Progenitor cell of endocrine pancreas (in vitro differentiated cells): ENCODE results near the gene CYP2A7. TPM values are rescaled to one million over a fixed set of nuclear protein-coding genes. Genes with fewer than 3 reads are reported as not detected.
A peak's percentile ranks its signal among the peaks of the same experiment; 100 is the strongest.
"Not testable (repeated sequence)": the region's sequence is repeated elsewhere in the genome, so short reads cannot be mapped to it uniquely, and the experiment has no call there.

ENCODE experiments used
- DNase-seq: peaks from one replicate; pipeline ENCODE4 v3.0.0; 2021; ENCODE audit warnings: low spot score; ENCODE audit not compliant: unreplicated experiment
- H3K27ac Mint-ChIP-seq: 2 replicates; pipeline ENCODE4 v1.8.0; 2021; ENCODE audit warnings: mild to moderate bottlenecking, moderate library complexity, mixed read lengths
- H3K27me3 Mint-ChIP-seq: 2 replicates; pipeline ENCODE4 v1.8.0; 2021; ENCODE audit warnings: mixed read lengths
- H3K36me3 Mint-ChIP-seq: 2 replicates; pipeline ENCODE4 v1.8.0; 2022; ENCODE audit warnings: mixed read lengths; ENCODE audit not compliant: insufficient read depth
- H3K4me1 Mint-ChIP-seq: 2 replicates; pipeline ENCODE4 v1.8.0; 2021; ENCODE audit warnings: low read depth, mixed read lengths
- H3K4me3 Mint-ChIP-seq: 2 replicates; pipeline ENCODE4 v1.8.0; 2021; ENCODE audit warnings: low read depth, mild to moderate bottlenecking, moderate library complexity, mixed read lengths
- H3K9me3 Mint-ChIP-seq: 2 replicates; pipeline ENCODE4 v1.8.0; 2021; ENCODE audit warnings: low read depth, mixed read lengths
- CTCF ChIP-seq: fragments of 200-600 bp; sonication (generic); IDR thresholded peaks from one replicate; pipeline ENCODE4 v1.5.0; 2021; ENCODE audit warnings: antibody characterized with exemption, mild to moderate bottlenecking; ENCODE audit not compliant: unreplicated experiment
- long read RNA-seq: library from polyadenylated mRNA; unstranded; transcript quantifications from one replicate; pipeline ENCODE4 v2.0.0, GENCODE V29; 2020
- total RNA-seq: library from RNA; stranded (reverse); gene quantifications from 2 replicates; pipeline ENCODE4 v1.2.1, GENCODE V29; 2021

Gene CYP2A7
- total RNA-seq, result not detected in 2 replicates
- long read RNA-seq, result 0 reads

GRCh38 chr19:40882062-40882461, at the start of gene CYP2A7:
TSS of gene CYP2A7 (minus strand) at chr19:40882231. CDS start at chr19:40882210, 21 bp downstream.
- DNase-seq, H3K36me3 Mint-ChIP-seq, H3K4me1 Mint-ChIP-seq, H3K4me3 Mint-ChIP-seq, H3K9me3 Mint-ChIP-seq, H3K27ac Mint-ChIP-seq: not testable (repeated sequence)
- H3K27me3 Mint-ChIP-seq, result peaks cover 58% of the 10 kb centered on the region

DNA sequence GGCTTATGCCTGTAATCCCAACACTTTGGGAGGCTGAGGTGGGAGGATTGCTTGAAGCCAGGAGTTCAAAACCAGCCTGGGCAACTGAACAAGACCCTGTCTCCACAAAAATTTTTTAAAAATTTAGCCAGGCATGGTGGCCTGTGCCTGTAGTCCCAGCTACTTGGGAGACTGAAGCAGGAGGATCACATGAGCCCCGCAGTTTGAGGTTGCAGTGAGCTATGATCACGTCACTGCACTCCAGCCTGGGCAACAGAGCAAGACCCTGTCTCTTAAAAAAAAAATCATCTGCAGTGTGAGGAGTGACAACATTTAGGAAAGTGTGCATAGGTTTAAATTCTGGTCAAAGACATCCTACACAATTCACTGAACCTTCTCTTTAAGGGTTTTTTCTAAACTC, 48.8 kb upstream of the CYP2A7 start:
- not testable (repeated sequence) for H3K4me3 Mint-ChIP-seq, H3K9me3 Mint-ChIP-seq, H3K27ac Mint-ChIP-seq, H3K36me3 Mint-ChIP-seq, DNase-seq
- H3K4me1 Mint-ChIP-seq, result peaks cover 19% of the 10 kb centered on the region
- H3K27me3 Mint-ChIP-seq, result peaks cover 17% of the 10 kb centered on the region

DNA sequence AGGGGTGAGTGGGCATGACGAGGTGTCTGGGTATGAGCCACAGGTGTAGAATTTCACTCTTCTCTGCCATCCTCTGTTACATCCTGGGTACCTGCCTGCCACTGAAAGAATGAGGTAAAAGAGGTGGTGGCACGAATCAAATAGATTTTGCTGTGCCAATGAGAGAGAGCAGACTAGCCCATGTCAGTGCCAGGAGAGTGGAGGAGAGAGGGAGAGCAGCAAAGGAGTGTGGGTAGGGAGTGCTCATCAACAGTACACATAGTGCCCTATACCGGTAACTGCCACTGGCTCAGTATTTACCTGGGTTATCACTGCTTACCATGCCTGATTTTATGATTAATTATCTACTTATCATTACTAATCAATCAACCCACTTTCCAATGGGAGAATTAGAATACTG, 47.9 kb upstream of the CYP2A7 start:
- H3K27ac Mint-ChIP-seq, DNase-seq, H3K4me3 Mint-ChIP-seq, H3K9me3 Mint-ChIP-seq, H3K36me3 Mint-ChIP-seq: not testable (repeated sequence)
- H3K4me1 Mint-ChIP-seq, result peaks cover 19% of the 10 kb centered on the region
- peaks cover 23% of the 10 kb centered on the region for H3K27me3 Mint-ChIP-seq

- Mint-ChIP-seq H3K9me3 (no peaks in the 10 kb centered on the region), H3K4me1 (peaks cover 19% of the 10 kb centered on the region), H3K27ac (no peak overlapping the region), H3K27me3 (peaks cover 32% of the 10 kb centered on the region), H3K36me3 (no peaks in the 10 kb centered on the region), H3K4me3 (peak overlapping the region; percentile 9)
- TF ChIP-seq CTCF, result no peak
- no peak for DNase-seq
Observed at GRCh38 chr19:40928850-40929249, 46.8 kb upstream of the CYP2A7 start.

- Mint-ChIP-seq H3K4me3 (no peak overlapping the region), H3K27ac (no peak overlapping the region), H3K4me1 (peaks cover 29% of the 10 kb centered on the region), H3K9me3 (no peaks in the 10 kb centered on the region), H3K36me3 (no peaks in the 10 kb centered on the region), H3K27me3 (peaks cover 34% of the 10 kb centered on the region)
- no peak for TF ChIP-seq CTCF
- DNase-seq, result no peak
Observed at GRCh38 chr19:40927567-40927966, 45.5 kb upstream of the CYP2A7 start.

- H3K36me3 Mint-ChIP-seq, DNase-seq, H3K9me3 Mint-ChIP-seq, H3K4me3 Mint-ChIP-seq, H3K27ac Mint-ChIP-seq: not testable (repeated sequence)
- Mint-ChIP-seq H3K27me3 (peaks cover 34% of the 10 kb centered on the region), H3K4me1 (peaks cover 42% of the 10 kb centered on the region)
Observed at GRCh38 chr19:40926276-40926675, 44.2 kb upstream of the CYP2A7 start.

- Mint-ChIP-seq H3K27me3 (peaks cover 34% of the 10 kb centered on the region), H3K4me3 (no peak overlapping the region), H3K9me3 (peaks cover 10% of the 10 kb centered on the region), H3K4me1 (peaks cover 36% of the 10 kb centered on the region), H3K36me3 (peaks cover 5% of the 10 kb centered on the region), H3K27ac (no peak overlapping the region)
- no peak for TF ChIP-seq CTCF
- DNase-seq, result no peak
Observed at GRCh38 chr19:40923934-40924391, 41.9 kb upstream of the CYP2A7 start.

DNA sequence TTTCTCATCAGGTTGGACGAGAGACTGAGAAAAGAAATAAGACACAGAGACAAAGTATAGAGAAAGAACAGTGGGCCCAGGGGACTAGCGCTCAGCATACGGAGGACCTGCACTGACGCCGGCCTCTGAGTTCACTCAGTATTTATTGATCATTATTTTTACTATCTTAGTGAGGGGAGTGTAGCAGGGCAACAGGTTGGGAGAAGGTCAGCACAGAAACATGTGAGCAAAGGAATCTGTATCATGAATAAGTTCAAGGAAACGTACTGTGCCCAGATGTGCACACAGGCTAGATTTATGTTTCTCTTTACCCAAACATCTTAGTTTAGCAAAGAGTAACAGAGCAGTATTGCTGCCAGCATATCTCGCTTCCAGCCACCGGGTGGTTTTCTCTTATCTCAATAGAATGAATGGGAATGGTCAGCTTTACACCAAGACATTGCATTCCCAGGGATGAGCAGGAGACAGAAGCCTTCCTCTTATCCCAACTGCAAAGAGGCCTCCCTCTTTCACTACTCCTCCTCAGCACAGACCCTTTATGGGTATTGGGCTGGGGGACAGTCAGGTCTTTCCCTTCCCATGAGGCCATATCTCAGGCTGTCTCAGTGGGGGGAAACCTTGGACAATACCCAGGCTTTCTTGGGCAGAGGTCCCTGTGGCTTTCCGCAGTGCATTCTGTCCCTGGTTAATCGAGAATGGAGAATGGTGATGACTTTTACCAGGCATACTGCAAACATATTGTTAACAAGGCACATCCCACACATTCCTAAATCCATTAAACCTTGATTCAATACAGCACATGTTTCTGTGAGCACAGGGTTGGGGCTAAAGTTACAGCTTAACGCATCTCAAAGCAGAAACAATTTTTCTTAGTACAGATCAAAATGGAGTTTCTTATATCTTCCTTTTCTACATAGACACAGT, 40.5 kb upstream of the CYP2A7 start:
- H3K27ac Mint-ChIP-seq, result peak overlapping the region; percentile 76
- DNase-seq, H3K36me3 Mint-ChIP-seq, H3K4me3 Mint-ChIP-seq: not testable (repeated sequence)
- peaks cover 13% of the 10 kb centered on the region for H3K9me3 Mint-ChIP-seq
- peaks cover 34% of the 10 kb centered on the region for H3K27me3 Mint-ChIP-seq
- H3K4me1 Mint-ChIP-seq, result peaks cover 29% of the 10 kb centered on the region
